Lower lobe of right lung (tissue), 2 donors: ENCODE data around the gene LRRD1. TPM values are rescaled to one million over a fixed set of nuclear protein-coding genes. Genes with fewer than 3 reads are reported as not detected.
"Not testable (repeated sequence)": the region's sequence is repeated elsewhere in the genome, so short reads cannot be mapped to it uniquely, and the experiment has no call there.

Source experiments
- ATAC-seq, 2 donors: fragments of 200-7000 bp; cut with Tn5 transposase; one replicate each; pipeline ENCODE4 v1.9.1; 2020 to 2022; ENCODE audit warnings: mild to moderate bottlenecking in 2 of 2, moderate library complexity in 2 of 2
- DNase-seq: peaks from one replicate; pipeline ENCODE4 v3.0.0-alpha.2; 2020
- H3K27ac ChIP-seq: fragments of 200-600 bp; one replicate; pipeline ENCODE4 v1.8.0; 2022
- H3K27me3 ChIP-seq: fragments of 200-600 bp; one replicate; pipeline ENCODE4 v1.8.0; 2022; ENCODE audit warnings: low read depth
- H3K36me3 ChIP-seq: fragments of 200-600 bp; one replicate; pipeline ENCODE4 v1.8.0; 2022; ENCODE audit warnings: mild to moderate bottlenecking
- H3K4me1 ChIP-seq: fragments of 200-600 bp; one replicate; pipeline ENCODE4 v1.8.0; 2022
- H3K4me3 ChIP-seq: fragments of 200-600 bp; one replicate; pipeline ENCODE4 v1.8.0; 2022; ENCODE audit warnings: mild to moderate bottlenecking
- H3K9me3 ChIP-seq: fragments of 200-600 bp; one replicate; pipeline ENCODE4 v1.8.0; 2022
- CTCF ChIP-seq: fragments of 200-600 bp; IDR thresholded peaks from one replicate; pipeline ENCODE4 v1.8.0; 2022; ENCODE audit warnings: antibody characterized with exemption, mild to moderate bottlenecking
- intact Hi-C: fragments of 100-400 bp; cut with DNase I; formaldehyde crosslinking; loops from one replicate; pipeline ENCODE4 v1.11.0; 2022
- total RNA-seq: library from RNA; stranded (reverse); fragmentation: NEBNext Ultra II Directional; extraction: Animal tissue kit (Norgen Biotek cat#: 25700); gene quantifications from one replicate; pipeline ENCODE4 v1.2.1, GENCODE V29; 2021
- donor health status: DM: no; HTN: yes; CAD: no; lungs with severe emphysema.

Gene LRRD1
- total RNA-seq, 1 donor from 2014 or later: not detected

- intact Hi-C loops: no loop called here
- ATAC-seq: no peak
Observed at GRCh38 chr7:92149736-92150239, 29.2 kb downstream of the LRRD1 start.

GRCh38 chr7:92143192-92143880, 35.6 kb downstream of the LRRD1 start:
- H3K36me3 ChIP-seq, DNase-seq, H3K4me1 ChIP-seq, H3K27me3 ChIP-seq, H3K9me3 ChIP-seq, intact Hi-C loops, H3K4me3 ChIP-seq, ATAC-seq, H3K27ac ChIP-seq: not testable (repeated sequence)

More at GRCh38 chr7:92149736-92150239, 29.2 kb downstream of the LRRD1 start:
- no peaks in the 10 kb centered on the region for H3K4me1 ChIP-seq
- no peak for DNase-seq
- H3K4me3 ChIP-seq: no peak overlapping the region
- no peaks in the 10 kb centered on the region for H3K36me3 ChIP-seq
- H3K27me3 ChIP-seq: no peaks in the 10 kb centered on the region
- no peaks in the 10 kb centered on the region for H3K9me3 ChIP-seq
- TF ChIP-seq CTCF: no peak
- H3K27ac ChIP-seq: no peak overlapping the region

GRCh38 chr7:92142791-92143190, 36.2 kb downstream of the LRRD1 start:
- H3K27me3 ChIP-seq, H3K4me1 ChIP-seq, H3K9me3 ChIP-seq, H3K27ac ChIP-seq, H3K36me3 ChIP-seq, ATAC-seq, H3K4me3 ChIP-seq, intact Hi-C loops, DNase-seq: not testable (repeated sequence)

GRCh38 chr7:92141161-92141560, 37.8 kb downstream of the LRRD1 start:
- Histone ChIP-seq H3K4me3 (no peak overlapping the region), H3K27ac (no peak overlapping the region), H3K27me3 (no peaks in the 10 kb centered on the region), H3K36me3 (no peaks in the 10 kb centered on the region), H3K9me3 (no peaks in the 10 kb centered on the region), H3K4me1 (no peaks in the 10 kb centered on the region)
- DNase-seq: no peak
- no peak for ATAC-seq
- intact Hi-C loops: no loop called here
- no peak for TF ChIP-seq CTCF

- no peaks in the 10 kb centered on the region for H3K36me3 ChIP-seq
- H3K4me3 ChIP-seq: no peak overlapping the region
- H3K4me1 ChIP-seq: peaks cover 10% of the 10 kb centered on the region
- H3K27ac ChIP-seq: no peak overlapping the region
- no peak for TF ChIP-seq CTCF
- DNase-seq (no peak), ATAC-seq (no peak)
- H3K9me3 ChIP-seq: no peaks in the 10 kb centered on the region
- no peaks in the 10 kb centered on the region for H3K27me3 ChIP-seq
- intact Hi-C loops: no loop called here
Observed at GRCh38 chr7:92137557-92137956, 41.4 kb downstream of the LRRD1 start.

GRCh38 chr7:92135052-92135889, 43.7 kb downstream of the LRRD1 start:
- ATAC-seq (peak in 1 of 2 donors; percentile 28), DNase-seq (no peak)
- no peaks in the 10 kb centered on the region for H3K27me3 ChIP-seq
- peaks cover 11% of the 10 kb centered on the region for H3K4me1 ChIP-seq
- intact Hi-C loops: no loop called here
- TF ChIP-seq CTCF: peak; percentile 10
- H3K9me3 ChIP-seq: no peaks in the 10 kb centered on the region
- peak overlapping the region; percentile 91 for H3K4me3 ChIP-seq
- H3K27ac ChIP-seq: peak overlapping the region; percentile 94
- H3K36me3 ChIP-seq: peaks cover 12% of the 10 kb centered on the region
